H1 (cell line): Measurements from ENCODE around the gene ITGB8. TPM values are rescaled to one million over a fixed set of nuclear protein-coding genes. Genes with fewer than 3 reads are reported as not detected.

Experiments
- CTCF ChIA-PET: fragments of 300-600 bp; sonication (Branson Sonifier 250); formaldehyde crosslinking; loops from one replicate; lab custom pipeline; 2021; ENCODE audit not compliant: partially characterized antibody; lab: Charles Lee
- POLR2A ChIA-PET: fragments of 300-600 bp; sonication (Branson Sonifier 250); formaldehyde crosslinking; loops from one replicate; lab custom pipeline; 2021; ENCODE audit warnings: inconsistent platforms; ENCODE audit not compliant: partially characterized antibody; lab: Charles Lee
- DNase-seq, 2 experiments: peaks; one replicate each; pipeline versions ENCODE4 v3.0.0 to v3.0.0-alpha.2; 2010 to 2022; ENCODE audit warnings: low spot score in 2 of 2, low read depth in 1 of 2, mixed read lengths in 1 of 2
- FAIRE-seq: peaks from 2 replicates; lab custom pipeline; 2011; peaks lifted over from hg19 to GRCh38; lab: Jason Lieb, UNC
- H2AFZ ChIP-seq: 2 replicates; pipeline ENCODE4 v1.8.1; 2012; ENCODE audit warnings: low read length, inconsistent platforms
- H2AK5ac ChIP-seq: 2 replicates; pipeline ENCODE4 v1.6.1; 2013; ENCODE audit warnings: low read depth, low read length
- H2BK120ac ChIP-seq: replicated peaks from 2 replicates; pipeline ENCODE3; 2013; ENCODE audit warnings: low read depth, low read length, inconsistent platforms
- H2BK12ac ChIP-seq: 2 replicates; pipeline ENCODE4 v1.6.1; 2013; ENCODE audit warnings: low read depth, low read length
- H2BK15ac ChIP-seq: 2 replicates; pipeline ENCODE4 v1.6.1; 2013; ENCODE audit warnings: low read length
- H2BK20ac ChIP-seq: 2 replicates; pipeline ENCODE4 v1.6.1; 2013; ENCODE audit warnings: low read length
- H2BK5ac ChIP-seq: 2 replicates; pipeline ENCODE4 v1.6.1; 2013; ENCODE audit warnings: low read depth, low read length
- H3K14ac ChIP-seq: 2 replicates; pipeline ENCODE4 v1.6.1; 2013; ENCODE audit warnings: inconsistent platforms; ENCODE audit not compliant: insufficient read length
- H3K18ac ChIP-seq: 2 replicates; pipeline ENCODE4 v1.6.1; 2013; ENCODE audit warnings: low read length; ENCODE audit errors: extremely low read depth
- H3K23ac ChIP-seq: 2 replicates; pipeline ENCODE4 v1.6.1; 2013; ENCODE audit warnings: inconsistent platforms; ENCODE audit not compliant: insufficient read length
- H3K23me2 ChIP-seq: 2 replicates; pipeline ENCODE4 v1.6.1; 2013; ENCODE audit warnings: low read depth, low read length
- H3K27ac ChIP-seq: 2 replicates; pipeline ENCODE4 v1.6.1; 2011; ENCODE audit warnings: low read depth, low read length, inconsistent platforms
- H3K27me3 ChIP-seq, 4 experiments: replicated peaks in 1 of 4; 1 replicate in 1 of 4; 2 replicates in 3 of 4; pipeline versions ENCODE4 v1.6.1 to v1.8.1; 2011 to 2013; ENCODE audit warnings: low read length in 3 of 4, mild to moderate bottlenecking in 3 of 4, inconsistent platforms in 2 of 4, mixed read lengths in 2 of 4, moderate library complexity in 1 of 4; ENCODE audit not compliant: control insufficient read depth in 3 of 4, insufficient read depth in 3 of 4; ENCODE audit errors: extremely low read depth in 1 of 4
- H3K36me3 ChIP-seq, 4 experiments: 2 replicates each; pipeline versions ENCODE4 v1.6.1 to v1.8.1; 2011 to 2013; ENCODE audit warnings: mild to moderate bottlenecking in 4 of 4, low read length in 3 of 4, moderate library complexity in 2 of 4, control low read depth in 1 of 4, inconsistent platforms in 1 of 4; ENCODE audit not compliant: insufficient read depth in 4 of 4, control insufficient read depth in 2 of 4
- H3K4ac ChIP-seq: replicated peaks from 2 replicates; pipeline ENCODE3; 2013; ENCODE audit warnings: low read length, low read depth, mixed read lengths, inconsistent platforms; ENCODE audit not compliant: insufficient read length
- H3K4me1 ChIP-seq, 4 experiments: replicated peaks in 1 of 4; 1 replicate in 1 of 4; 2 replicates in 3 of 4; pipeline versions ENCODE4 v1.6.1 to v1.8.1; 2011 to 2013; ENCODE audit warnings: low read length in 3 of 4, inconsistent platforms in 2 of 4, mixed read lengths in 1 of 4; ENCODE audit not compliant: insufficient read depth in 4 of 4, control insufficient read depth in 3 of 4
- H3K4me2 ChIP-seq, 2 experiments: 2 replicates each; pipeline versions ENCODE4 v1.6.1 to v1.8.1; 2011 to 2013; ENCODE audit warnings: low read depth in 2 of 2, low read length in 2 of 2, control low read depth in 1 of 2, inconsistent platforms in 1 of 2, mild to moderate bottlenecking in 1 of 2; ENCODE audit not compliant: insufficient read depth in 1 of 2
- H3K4me3 ChIP-seq, 4 experiments: fragments of 200-600, 300-600 bp in 1 of 4; sonication (generic), shearing (Covaris generic), sonication (Bioruptor Twin) in 1 of 4; 2 replicates each; pipeline versions ENCODE4 v1.5.1 to v1.8.1; 2011 to 2016; ENCODE audit warnings: low read length in 4 of 4, low read depth in 3 of 4, control low read depth in 2 of 4, inconsistent platforms in 2 of 4, mild to moderate bottlenecking in 2 of 4, mixed read lengths in 1 of 4, moderate library complexity in 1 of 4; ENCODE audit not compliant: insufficient read depth in 2 of 4; ENCODE audit errors: extremely low read depth in 1 of 4
- H3K56ac ChIP-seq: replicated peaks from 2 replicates; pipeline ENCODE3; 2013; ENCODE audit warnings: low read depth, mild to moderate bottlenecking, mixed read lengths, low read length, inconsistent platforms; ENCODE audit not compliant: insufficient read length
- H3K79me1 ChIP-seq: 2 replicates; pipeline ENCODE4 v1.6.1; 2013; ENCODE audit warnings: low read depth, low read length, control low read depth
- H3K79me2 ChIP-seq, 2 experiments: 2 replicates each; pipeline versions ENCODE4 v1.6.1 to v1.8.1; 2012 to 2013; ENCODE audit warnings: low read length in 2 of 2, mild to moderate bottlenecking in 2 of 2, inconsistent platforms in 1 of 2; ENCODE audit not compliant: insufficient read depth in 2 of 2, control insufficient read depth in 1 of 2
- H3K9ac ChIP-seq, 4 experiments: replicated peaks in 1 of 4; 1 replicate in 1 of 4; 2 replicates in 3 of 4; pipeline versions ENCODE4 v1.6.1 to v1.8.1; 2011 to 2013; ENCODE audit warnings: low read depth in 3 of 4, low read length in 3 of 4, control low read depth in 2 of 4, mild to moderate bottlenecking in 2 of 4, moderate library complexity in 2 of 4, inconsistent platforms in 1 of 4; ENCODE audit errors: extremely low read depth in 1 of 4
- H3K9me3 ChIP-seq, 2 experiments: 2 replicates each; pipeline versions ENCODE4 v1.6.1 to v1.8.1; 2012 to 2013; ENCODE audit warnings: mild to moderate bottlenecking in 2 of 2, moderate library complexity in 2 of 2, control low read depth in 1 of 2, inconsistent platforms in 1 of 2, low read depth in 1 of 2, low read length in 1 of 2, mixed read lengths in 1 of 2; ENCODE audit not compliant: insufficient read depth in 2 of 2
- H4K20me1 ChIP-seq, 2 experiments: replicated peaks in 1 of 2; 2 replicates each; pipeline versions ENCODE3 to v1.8.1; 2011 to 2013; ENCODE audit warnings: inconsistent platforms in 2 of 2, low read length in 2 of 2, mild to moderate bottlenecking in 1 of 2; ENCODE audit not compliant: insufficient read depth in 2 of 2, control insufficient read depth in 1 of 2
- H4K5ac ChIP-seq: 2 replicates; pipeline ENCODE4 v1.6.1; 2013; ENCODE audit warnings: low read length, low read depth, mixed read lengths, inconsistent platforms; ENCODE audit not compliant: insufficient read length
- H4K8ac ChIP-seq: 2 replicates; pipeline ENCODE4 v1.8.0; 2013; ENCODE audit warnings: mild to moderate bottlenecking, moderate library complexity, low read length, inconsistent platforms; ENCODE audit not compliant: insufficient read depth; ENCODE audit errors: extremely low read depth
- H4K91ac ChIP-seq: replicated peaks from 2 replicates; pipeline ENCODE3; 2013; ENCODE audit warnings: low read length, mixed read lengths, inconsistent platforms; ENCODE audit not compliant: insufficient read length
- BACH1 ChIP-seq: IDR thresholded peaks from 2 replicates; pipeline ENCODE4 v1.6.1; 2012; ENCODE audit warnings: low read length, improper control_type of control experiment
- BCL11A ChIP-seq, 2 experiments: IDR thresholded peaks; one replicate each; pipeline ENCODE4 v1.6.1; 2011; ENCODE audit warnings: low read depth in 2 of 2, low read length in 2 of 2, mild to moderate bottlenecking in 2 of 2
- CBX8 ChIP-seq: fragments of 300-800, 300-1000 bp; sonication (generic); IDR thresholded peaks from 2 replicates; pipeline ENCODE4 v1.7.1; 2016; ENCODE audit warnings: low read depth, low read length, borderline replicate concordance
- EP300 ChIP-seq, 2 experiments: IDR thresholded peaks; 1 replicate in 1 of 2; 2 replicates in 1 of 2; pipeline ENCODE4 v1.6.1; 2011 to 2012; ENCODE audit warnings: low read depth in 2 of 2, low read length in 2 of 2, mild to moderate bottlenecking in 2 of 2, borderline replicate concordance in 1 of 2, inconsistent platforms in 1 of 2, moderate library complexity in 1 of 2
- GABPA ChIP-seq: IDR thresholded peaks from 2 replicates; pipeline ENCODE4 v1.6.1; 2011; ENCODE audit warnings: mild to moderate bottlenecking, low read length, moderate library complexity, borderline replicate concordance; ENCODE audit not compliant: insufficient read depth
- JUN ChIP-seq: IDR thresholded peaks from 2 replicates; pipeline ENCODE4 v1.6.1; 2011; ENCODE audit warnings: low read depth, mild to moderate bottlenecking, improper control_type of control experiment, low read length
- MAFK ChIP-seq: IDR thresholded peaks from 2 replicates; pipeline ENCODE4 v1.6.1; 2012; ENCODE audit warnings: low read depth, mild to moderate bottlenecking, improper control_type of control experiment, low read length
- POLR2A ChIP-seq, 2 experiments: IDR thresholded peaks; 1 replicate in 1 of 2; 2 replicates in 1 of 2; pipeline ENCODE4 v1.6.1; 2011; ENCODE audit warnings: low read depth in 2 of 2, low read length in 2 of 2, mild to moderate bottlenecking in 2 of 2; ENCODE audit errors: control extremely low read depth in 1 of 2
- POLR2AphosphoS5 ChIP-seq: IDR thresholded peaks from 2 replicates; pipeline ENCODE4 v1.6.1; 2011; ENCODE audit warnings: low read depth, low read length
- POU5F1 ChIP-seq: IDR thresholded peaks from 2 replicates; pipeline ENCODE4 v1.6.1; 2011; ENCODE audit warnings: low read depth, mild to moderate bottlenecking, low read length, moderate library complexity
- RAD21 ChIP-seq, 2 experiments: IDR thresholded peaks in 1 of 2; conservative IDR thresholded peaks in 1 of 2; 2 replicates each; pipeline ENCODE4 v1.6.1; 2011; ENCODE audit warnings: low read depth in 2 of 2, low read length in 2 of 2, improper control_type of control experiment in 1 of 2, inconsistent platforms in 1 of 2, mild to moderate bottlenecking in 1 of 2, moderate library complexity in 1 of 2
- RNF2 ChIP-seq: fragments of 200-900, 300-1000 bp; sonication (generic); IDR thresholded peaks from 2 replicates; pipeline ENCODE4 v1.7.1; 2016; ENCODE audit warnings: borderline replicate concordance, low read depth, mild to moderate bottlenecking, antibody characterized with exemption, low read length; ENCODE audit not compliant: poor library complexity, severe bottlenecking; ENCODE audit errors: missing control alignments
- WGBS, 2 experiments: shearing (Covaris generic) in 1 of 2; methylation state at CpG; one replicate each; pipeline versions ENCODE4 v1.1.6 to v1.1.7; 2013 to 2015; ENCODE audit warnings: low lambda C conversion rate in 2 of 2, mixed read lengths in 2 of 2, inconsistent platforms in 1 of 2, low coverage in 1 of 2, missing lambda C conversion rate in 1 of 2; ENCODE audit not compliant: insufficient replicate concordance in 2 of 2, insufficient coverage in 1 of 2, insufficient read length in 1 of 2; ENCODE audit errors: extremely low coverage in 1 of 2, missing lambda C conversion rate in 1 of 2; 5-methylcytosine and 5-hydroxymethylcytosine counted together
- polyA plus RNA-seq, 7 experiments: library from polyadenylated mRNA; depleted of rRNA in 3 of 7; stranded (reverse) in 5 of 7; unstranded in 2 of 7; fragments of >200 nt in 5 of 7; fragments of 200-250 nt in 2 of 7; gene quantifications; 1 replicate in 5 of 7; 2 replicates in 1 of 7; 4 replicates in 1 of 7; pipeline versions ENCODE4 v1.2.1 to v1.2.3, GENCODE V29; 2011 to 2013; ENCODE audit warnings: missing spikeins in 2 of 7, mixed read lengths in 2 of 7
- total RNA-seq: library from RNA; stranded (reverse); fragmentation: NEBNext Ultra II Directional; extraction: Animal tissue kit (Norgen Biotek cat#: 25700); gene quantifications from 2 replicates; pipeline ENCODE4 v1.2.1, GENCODE V29; 2021
- TF ChIP-seq, protein P1 (sequence below): IDR thresholded peaks from 2 replicates; pipeline ENCODE4 v1.6.1; 2012; ENCODE audit warnings: inconsistent platforms

The ITGB8 gene
- total and polyA plus RNA-seq, 2 of the 8 experiments (the other 6 are each of a cell fraction or from before 2014, with no cell fraction given) = 1.2 to 3.6 TPM

DNA sequence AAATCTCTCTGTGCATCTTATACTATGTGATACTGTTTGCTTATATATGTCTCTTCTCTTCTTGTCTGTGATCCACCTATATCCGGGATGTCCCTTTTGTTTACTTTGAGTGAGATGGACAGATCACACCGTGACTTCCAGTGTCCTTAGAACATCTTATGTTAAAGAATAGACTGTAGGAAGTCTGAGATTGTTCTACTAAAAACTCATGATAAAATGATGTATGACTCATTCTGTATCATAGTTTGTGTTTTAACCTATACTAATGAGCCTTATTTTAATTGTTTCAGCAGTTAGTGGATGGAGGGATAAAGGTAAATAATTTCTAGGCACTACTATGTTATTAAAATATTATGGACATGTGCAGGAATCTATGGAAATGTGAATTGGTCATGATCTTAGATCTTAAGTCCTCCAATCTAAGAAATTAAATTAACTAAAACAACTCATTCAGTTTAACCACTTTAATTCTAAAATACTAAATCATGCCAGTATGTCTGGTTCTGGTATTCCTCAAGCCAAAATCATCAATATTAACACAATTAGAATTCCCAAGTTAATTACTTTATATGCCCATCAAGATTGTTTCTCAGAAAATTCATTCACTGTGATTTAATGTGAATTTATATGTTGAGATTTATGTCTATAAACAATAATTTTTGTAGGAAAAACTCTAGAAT lies 32.0 kb downstream of the ITGB8 start:
- no peaks in the 10 kb centered on the region for H3K23me2 ChIP-seq
- H3K4me1 ChIP-seq = no peaks in the 10 kb centered on the region
- H3K9ac ChIP-seq = no peak overlapping the region
- H4K20me1 ChIP-seq = no peaks in the 10 kb centered on the region
- H3K18ac ChIP-seq = no peak overlapping the region
- no peak overlapping the region for H2BK5ac ChIP-seq
- H3K36me3 ChIP-seq = no peaks in the 10 kb centered on the region; a peak in 2 of 8 replicates
- no peak overlapping the region for H2BK20ac ChIP-seq
- DNase-seq (no peak), FAIRE-seq (no peak)
- no peak overlapping the region for H2BK15ac ChIP-seq
- H3K56ac ChIP-seq = no peak overlapping the region
- H3K4ac ChIP-seq = no peak overlapping the region
- POLR2A ChIA-PET = no interaction called here
- no peak overlapping the region for H2BK12ac ChIP-seq
- no peak overlapping the region for H3K27ac ChIP-seq
- CTCF ChIA-PET = no interaction called here
- no peak overlapping the region for H2BK120ac ChIP-seq
- H3K79me1 ChIP-seq = no peaks in the 10 kb centered on the region
- no peak overlapping the region for H3K14ac ChIP-seq
- H3K4me2 ChIP-seq = no peak overlapping the region
- no peak overlapping the region for H4K91ac ChIP-seq
- no peak overlapping the region for H2AFZ ChIP-seq
- H3K4me3 ChIP-seq = no peak overlapping the region
- no peak overlapping the region for H4K8ac ChIP-seq
- H2AK5ac ChIP-seq = no peak overlapping the region
- H3K79me2 ChIP-seq = no peaks in the 10 kb centered on the region
- H3K9me3 ChIP-seq = no peaks in the 10 kb centered on the region
- no peaks in the 10 kb centered on the region for H3K27me3 ChIP-seq
- H3K23ac ChIP-seq = no peak overlapping the region
- H4K5ac ChIP-seq = no peak overlapping the region
- 88% methylated on average over 2 of the region's 2 CpGs; no CpG with 5 or more reads in 1 of the 2 experiments for WGBS, 2 experiments
- no peak for TF ChIP-seq POU5F1
- TF ChIP-seq EP300 (IDR thresholded peaks at IDR 0.05; ENCODE audit: borderline replicate concordance in 1 of 2, low read depth in 2 of 2, low read length in 2 of 2) = no peak
- TF ChIP-seq MAFK = no peak
- no peak for TF ChIP-seq RAD21 (IDR thresholded peaks at IDR 0.05 in 1 of 2, conservative IDR thresholded peaks at IDR 0.05 in 1 of 2; ENCODE audit: low read depth in 2 of 2, low read length in 2 of 2)
- TF ChIP-seq JUN = no peak
- TF ChIP-seq POLR2AphosphoS5 = no peak
- TF ChIP-seq, protein P1, sequence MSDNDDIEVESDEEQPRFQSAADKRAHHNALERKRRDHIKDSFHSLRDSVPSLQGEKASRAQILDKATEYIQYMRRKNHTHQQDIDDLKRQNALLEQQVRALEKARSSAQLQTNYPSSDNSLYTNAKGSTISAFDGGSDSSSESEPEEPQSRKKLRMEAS = no peak
- no peak for TF ChIP-seq BCL11A (IDR thresholded peaks at IDR 0.05; ENCODE audit: low read depth in 2 of 2, low read length in 2 of 2)
- TF ChIP-seq POLR2A (IDR thresholded peaks at IDR 0.05; ENCODE audit: control extremely low read depth in 1 of 2, low read depth in 2 of 2, low read length in 2 of 2) = no peak
- no peak for TF ChIP-seq GABPA
- no peak for TF ChIP-seq RNF2
- no peak for TF ChIP-seq BACH1
- TF ChIP-seq CBX8 = no peak
